Retinal pigment epithelial cell (primary cell): Measurements from ENCODE around the gene ST7.

Experiments used
- DNase-seq: peaks from one replicate; pipeline ENCODE4 v3.0.0-alpha.2; 2010; ENCODE audit warnings: low read depth
- H3K4me3 ChIP-seq: 2 replicates; pipeline ENCODE4 v1.5.1; 2011; ENCODE audit warnings: mild to moderate bottlenecking, low read length, control low read depth, moderate library complexity
- CTCF ChIP-seq: conservative IDR thresholded peaks from 2 replicates; pipeline ENCODE4 v1.5.1; 2011; ENCODE audit warnings: low read depth, low read length, control low read depth, inconsistent platforms

ST7 gene

GRCh38 chr7:117190746-117191435 lies 237.6 kb downstream of the ST7 start:
- TF ChIP-seq CTCF: no peak
- DNase-seq: no peak
- H3K4me3 ChIP-seq: no peak overlapping the region

GRCh38 chr7:117192108-117192507 lies 238.8 kb downstream of the ST7 start:
- H3K4me3 ChIP-seq: no peak overlapping the region
- no peak for TF ChIP-seq CTCF
- no peak for DNase-seq

GRCh38 chr7:117193564-117193963 lies 240.3 kb downstream of the ST7 start:
- no peak overlapping the region for H3K4me3 ChIP-seq
- no peak for TF ChIP-seq CTCF
- no peak for DNase-seq

DNA sequence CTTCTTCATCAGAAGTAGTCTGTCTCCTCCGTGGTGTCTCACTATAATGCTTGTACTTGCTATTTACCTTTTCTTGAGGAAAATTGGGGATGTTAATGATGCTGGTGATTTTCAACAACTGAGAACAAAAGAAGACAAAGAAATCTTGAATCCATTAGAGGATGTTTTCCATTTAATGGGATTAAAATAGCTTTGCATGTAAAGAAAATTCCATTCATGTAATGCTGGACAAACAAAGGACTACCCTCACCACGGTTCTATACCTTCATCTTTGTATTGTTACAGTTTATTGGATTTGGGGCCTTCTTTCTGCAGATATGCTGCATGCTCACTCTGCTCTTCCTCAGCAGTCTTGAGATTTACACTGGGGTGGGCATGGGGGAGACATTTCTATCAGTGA lies 241.1 kb downstream of the ST7 start:
- no peak for TF ChIP-seq CTCF
- H3K4me3 ChIP-seq: no peak overlapping the region
- DNase-seq: no peak

DNA sequence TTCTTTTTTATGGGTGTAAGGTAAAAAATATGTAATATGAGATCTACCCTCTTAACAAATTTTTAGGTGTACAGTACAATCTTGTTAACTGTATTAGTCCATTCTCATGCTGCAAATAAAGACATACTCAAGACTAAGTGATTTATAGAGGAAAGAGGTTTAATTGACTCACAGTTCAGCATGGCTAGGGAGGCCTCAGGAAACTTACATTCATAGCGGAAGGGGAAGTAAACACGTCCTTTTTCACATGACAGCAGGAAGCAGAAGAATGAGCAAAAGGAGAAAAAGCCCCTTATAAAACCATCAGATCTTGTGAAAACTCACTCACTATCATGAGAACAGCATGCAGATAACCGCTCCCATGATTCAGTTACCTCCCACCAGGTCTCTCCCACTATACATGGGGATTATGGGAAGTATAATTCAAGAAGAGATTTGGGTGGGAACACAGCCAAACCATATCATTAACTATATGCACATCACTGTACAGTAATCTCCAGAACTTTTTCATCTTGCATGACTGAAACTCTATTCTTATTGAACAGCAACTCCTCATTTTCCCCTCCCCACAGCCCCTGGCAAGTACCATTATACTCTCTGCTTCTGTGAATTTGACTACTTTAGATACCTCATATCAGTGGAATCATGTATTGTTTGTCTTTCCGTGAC lies 242.2 kb downstream of the ST7 start:
- no peak overlapping the region for H3K4me3 ChIP-seq
- no peak for DNase-seq
- TF ChIP-seq CTCF: no peak

GRCh38 chr7:117200132-117200531 lies 246.8 kb downstream of the ST7 start:
- H3K4me3 ChIP-seq: no peak overlapping the region
- no peak for DNase-seq
- TF ChIP-seq CTCF: no peak

- no peak for TF ChIP-seq CTCF
- no peak for DNase-seq
- H3K4me3 ChIP-seq: no peak overlapping the region
These were observed 247.6 kb downstream of the ST7 start for GRCh38 chr7:117200786-117201458.
